ENCODE data around the gene ULK4.
"Not testable (repeated sequence)": the region's sequence is repeated elsewhere in the genome, so short reads cannot be mapped to it uniquely, and the experiment has no call there.

ULK4 gene

DNA sequence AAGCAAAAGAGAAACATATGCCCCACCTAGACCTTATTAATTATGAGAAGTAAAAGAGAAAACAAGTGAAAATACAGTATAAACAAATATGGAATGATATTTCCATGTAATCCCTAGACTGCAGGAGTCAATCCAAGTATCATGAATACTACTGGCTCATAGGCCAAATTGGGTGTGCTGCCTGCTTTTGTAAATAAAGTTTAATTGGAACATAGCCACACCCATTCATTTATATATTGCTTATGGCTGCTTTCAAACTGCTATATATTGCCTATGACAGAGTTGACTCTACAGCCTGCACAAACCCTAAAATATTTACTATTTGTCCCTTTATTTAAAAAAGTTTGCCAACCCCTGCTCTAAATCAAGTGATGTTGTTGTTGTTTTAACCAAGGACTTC lies 5.3 kb downstream of the ULK4 start:
- DNase-seq: no peak

DNA sequence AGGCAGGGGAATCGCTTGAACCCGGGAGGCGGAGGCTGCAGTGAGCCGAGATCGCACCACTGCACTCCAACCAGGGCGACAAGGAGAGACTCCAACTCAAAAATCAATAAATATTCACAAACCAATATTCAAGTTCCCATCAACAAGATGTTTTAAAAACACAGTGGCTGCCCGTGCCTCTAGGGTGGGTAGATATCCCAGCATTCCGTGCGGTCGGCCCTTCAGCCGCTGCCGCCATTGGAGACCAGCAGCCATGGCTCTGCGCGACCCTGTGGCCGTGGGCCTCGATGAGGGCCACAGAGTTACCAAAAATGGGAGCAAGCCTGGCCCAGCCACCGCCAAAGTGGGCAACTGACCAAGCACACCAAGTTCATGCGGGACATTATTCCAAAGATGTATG lies 6.7 kb downstream of the ULK4 start:
- no peak for DNase-seq

DNA sequence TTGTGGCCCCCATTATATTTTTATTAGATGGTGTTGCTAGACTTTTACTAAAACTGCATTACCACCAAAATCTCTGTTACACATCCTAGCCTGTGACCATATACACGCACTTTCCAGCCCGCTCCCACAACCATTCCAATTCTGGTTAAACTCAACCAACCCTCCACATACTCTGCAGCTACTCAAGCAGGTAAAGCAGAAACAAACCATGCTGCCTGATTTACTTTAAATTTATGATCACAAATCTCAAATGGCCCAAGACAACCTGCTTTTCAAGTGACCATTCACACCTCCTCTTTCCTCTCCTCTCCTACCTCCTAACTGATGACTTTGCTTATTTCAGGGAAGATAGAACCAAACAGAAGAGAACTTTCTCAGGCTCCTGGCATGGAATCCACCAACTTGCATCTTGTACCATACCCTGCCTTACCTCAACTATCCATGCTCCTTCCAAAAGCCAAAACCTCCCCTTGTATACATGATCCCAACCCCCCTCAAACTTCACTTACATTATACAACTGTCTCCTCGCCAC lies 18.5 kb downstream of the ULK4 start:
- DNase-seq: no peak

DNA sequence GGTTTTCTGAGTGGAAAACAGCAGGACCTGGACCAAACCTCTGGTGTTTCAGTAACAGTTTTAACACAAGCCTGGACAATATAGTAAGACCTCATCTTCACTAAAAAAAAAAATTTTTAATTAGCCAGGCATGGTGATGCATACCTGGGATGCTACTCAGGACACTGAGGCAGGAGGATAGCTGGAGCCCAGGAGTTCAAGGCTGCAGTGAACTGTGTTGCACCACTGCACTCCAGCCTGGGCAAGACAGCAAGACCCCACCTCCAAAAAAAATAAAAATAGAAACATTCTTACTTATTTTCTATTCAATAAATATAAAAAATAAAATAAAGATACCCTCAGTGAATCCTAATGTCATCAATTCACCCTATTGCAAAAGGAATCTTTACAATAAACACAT lies 21.5 kb downstream of the ULK4 start:
- DNase-seq: no peak

DNA sequence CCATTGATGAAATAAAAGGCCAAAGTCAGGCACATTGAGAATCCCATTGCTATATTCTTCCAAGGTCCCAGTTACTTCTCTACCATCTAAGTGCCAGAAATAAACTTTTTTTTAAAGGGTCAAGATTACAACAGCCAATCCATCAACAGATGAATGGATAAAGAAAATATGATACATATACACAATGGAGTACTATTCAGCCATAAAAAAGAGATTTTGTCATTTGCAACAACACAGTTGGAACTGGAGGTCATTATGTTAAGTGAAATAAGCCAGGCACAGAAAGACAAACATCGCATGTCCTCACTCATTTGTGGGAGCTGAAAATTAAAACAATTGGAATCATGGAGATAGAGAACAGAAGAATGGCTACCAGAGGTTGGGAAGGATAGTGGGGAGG lies 25.5 kb downstream of the ULK4 start:
- DNase-seq: no peak

DNA sequence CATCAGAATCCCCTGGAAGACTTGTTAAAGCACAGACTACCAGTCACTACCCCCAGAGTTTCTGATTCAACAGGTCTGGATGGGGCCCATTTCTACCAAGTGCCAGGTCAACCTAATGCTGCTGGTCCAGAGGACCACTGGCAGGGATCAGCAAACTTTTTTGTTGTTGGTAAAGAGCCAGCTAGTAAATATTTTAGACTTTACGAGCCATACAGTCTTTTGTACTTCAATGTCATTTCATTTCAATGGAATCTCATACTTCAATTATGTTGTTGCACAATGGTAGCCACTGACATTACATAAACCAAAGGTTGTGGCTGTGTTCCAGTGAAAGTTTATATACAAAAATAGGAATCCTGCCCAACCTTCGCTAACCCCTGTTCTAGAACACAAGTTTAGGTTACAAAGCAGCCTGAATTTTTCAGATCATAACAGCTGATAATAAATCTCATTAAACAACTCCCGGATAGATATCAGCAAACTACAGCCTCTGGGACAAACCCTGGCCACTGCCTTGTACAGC lies 28.7 kb downstream of the ULK4 start:
- no peak for DNase-seq

DNA sequence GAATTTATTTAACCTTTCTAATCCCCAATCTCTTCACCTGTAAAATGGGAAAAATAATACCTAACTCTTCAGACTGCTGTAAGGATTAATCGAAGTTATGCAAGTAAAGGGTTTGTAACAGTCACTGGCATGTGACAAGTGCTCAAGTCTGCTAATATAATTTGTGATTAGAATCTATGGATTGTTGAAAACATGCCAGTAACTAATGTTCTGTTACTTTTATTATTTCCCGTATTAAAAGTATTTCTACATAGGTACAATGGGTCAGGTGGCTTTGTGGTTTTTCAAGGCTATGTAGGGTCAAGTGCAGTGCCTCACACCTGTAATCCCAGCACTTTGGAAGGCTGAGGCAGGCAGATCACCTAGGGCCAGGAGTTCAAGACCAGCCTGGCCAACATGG lies 29.4 kb downstream of the ULK4 start:
- no peak for DNase-seq

DNA sequence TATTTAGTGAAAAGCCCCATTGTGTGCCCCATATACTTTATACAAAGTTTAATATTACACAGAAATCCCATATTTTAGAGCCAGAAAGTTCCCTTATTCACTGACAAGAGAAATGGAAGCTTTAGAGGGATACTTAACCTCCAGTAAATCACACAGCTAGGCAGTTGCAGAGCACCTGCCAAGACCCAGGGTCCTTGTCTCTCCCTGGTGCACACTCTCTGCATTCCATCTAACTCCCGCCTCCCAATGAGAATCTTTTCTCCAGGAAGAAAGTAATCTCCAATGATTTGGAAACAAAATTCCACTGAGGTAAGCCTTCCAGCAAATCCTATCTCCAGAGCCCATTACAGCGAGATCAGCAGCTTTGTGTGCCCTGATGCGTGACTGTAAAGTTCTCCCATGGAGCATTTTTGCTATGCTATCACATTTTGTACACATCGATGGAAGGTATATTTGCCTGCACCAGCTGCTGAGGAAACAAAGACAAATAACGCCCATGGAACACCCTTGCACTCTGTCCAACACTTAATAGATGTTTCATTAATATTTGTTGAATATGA lies 41.4 kb downstream of the ULK4 start:
- DNase-seq: no peak

DNA sequence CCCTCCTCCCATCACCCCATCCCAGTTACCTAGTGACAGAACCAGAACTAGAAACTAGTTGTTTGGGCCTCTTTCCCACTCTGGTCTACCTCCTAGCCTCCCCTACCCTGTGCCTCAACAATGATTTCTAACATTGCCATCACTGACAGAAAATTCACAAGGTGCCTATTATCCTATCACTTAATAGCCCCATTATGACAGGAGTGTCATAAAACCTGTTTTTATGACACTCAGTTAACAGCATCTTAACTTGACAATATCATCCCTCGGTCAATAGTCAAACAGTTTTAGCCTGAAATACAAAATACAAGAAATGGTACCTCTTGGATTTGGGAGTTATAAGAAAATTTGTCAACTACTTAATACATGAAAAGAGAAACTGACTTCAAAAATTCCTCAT lies 46.5 kb downstream of the ULK4 start:
- no peak for DNase-seq

DNA sequence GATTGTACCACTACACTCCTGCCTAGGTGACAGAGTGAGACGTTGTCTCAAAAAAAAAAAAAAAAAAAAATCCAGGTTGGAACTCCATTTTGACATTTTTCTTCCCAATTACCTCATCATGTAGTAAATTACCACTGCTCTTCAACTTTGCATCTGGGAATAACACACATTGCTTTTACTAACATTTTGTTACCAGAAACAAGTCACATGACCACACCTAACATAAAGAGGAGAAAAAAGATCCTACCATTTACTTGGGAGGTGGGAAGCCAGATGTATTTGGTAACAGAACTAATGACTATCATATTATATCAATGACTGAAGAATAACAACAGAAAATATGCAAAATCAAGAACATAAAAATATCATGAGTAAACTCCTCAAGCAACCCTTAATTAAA lies 49.6 kb downstream of the ULK4 start:
- DNase-seq: no peak

DNA sequence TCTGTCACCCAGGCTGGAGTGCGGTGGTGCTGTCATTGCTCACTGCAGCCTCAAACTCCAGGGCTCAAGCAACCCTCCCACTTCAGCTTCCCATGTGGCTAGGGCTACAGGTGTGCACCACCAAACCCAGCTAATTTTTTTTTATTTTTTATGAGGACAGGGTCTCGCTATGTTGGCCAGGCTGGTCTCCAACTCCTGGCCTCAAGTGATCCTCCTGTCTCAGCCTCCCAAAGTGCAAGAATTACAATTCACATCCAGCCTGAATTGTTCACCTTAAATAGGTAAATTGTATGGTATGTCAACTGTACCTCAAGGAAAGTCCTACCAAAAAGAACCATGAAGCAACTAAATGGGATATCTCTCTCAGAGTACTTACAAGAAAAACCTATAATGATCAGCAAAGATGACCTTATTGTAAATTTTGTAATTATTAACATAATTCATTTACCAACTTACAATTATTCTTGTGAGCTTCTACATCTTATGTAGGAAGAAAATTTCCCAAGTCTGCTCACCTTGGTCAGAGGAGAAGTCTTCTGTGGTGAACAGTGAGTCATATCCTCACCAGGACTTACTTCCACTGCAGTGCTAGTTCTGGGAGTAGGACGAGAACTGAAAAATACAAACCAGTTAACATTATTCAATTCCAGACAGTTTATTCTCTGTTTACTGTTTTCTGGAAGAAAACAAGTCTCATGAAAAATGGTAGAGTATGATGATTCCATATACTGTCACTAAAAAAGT lies 54.4 kb downstream of the ULK4 start:
- DNase-seq: no peak

DNA sequence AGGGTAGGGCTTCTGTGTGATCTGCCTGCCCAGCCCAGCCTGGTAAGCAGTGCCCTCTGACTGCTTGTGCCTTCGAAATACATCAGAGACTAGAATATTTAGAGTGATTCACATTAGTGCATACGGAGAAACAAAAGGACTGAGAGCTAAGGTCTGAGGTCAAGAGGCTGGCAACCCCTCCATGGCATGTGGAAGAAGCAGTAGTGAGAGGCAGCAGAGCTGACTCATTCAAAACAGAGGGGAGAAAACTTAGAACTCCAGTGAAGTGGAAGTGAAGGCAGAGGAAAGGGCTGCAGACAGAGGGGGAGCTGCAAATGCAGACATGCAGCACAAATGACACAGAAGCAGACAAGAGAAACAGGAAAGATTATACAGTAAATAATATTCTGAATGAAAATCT lies 61.6 kb downstream of the ULK4 start:
- DNase-seq: no peak

DNA sequence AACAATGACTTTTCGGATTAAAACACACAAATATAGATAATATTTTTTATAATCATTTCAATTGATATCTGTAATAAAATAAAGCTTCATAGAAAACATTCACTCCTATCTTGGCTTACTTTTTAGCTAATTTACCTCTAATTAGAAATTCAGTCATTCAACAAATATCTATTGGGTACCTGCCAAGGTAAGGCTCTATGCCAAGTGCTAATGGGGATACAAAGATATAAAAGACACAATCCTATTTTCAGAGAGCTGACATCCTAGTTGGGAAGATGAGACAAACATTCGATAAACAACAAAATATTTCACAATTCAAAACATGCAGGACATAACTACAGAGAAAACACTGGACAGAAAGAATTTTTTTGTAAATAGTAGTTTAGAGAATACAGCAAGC lies 63.3 kb downstream of the ULK4 start:
- peak in 1 of 2 experiments; percentile 25 for DNase-seq

DNA sequence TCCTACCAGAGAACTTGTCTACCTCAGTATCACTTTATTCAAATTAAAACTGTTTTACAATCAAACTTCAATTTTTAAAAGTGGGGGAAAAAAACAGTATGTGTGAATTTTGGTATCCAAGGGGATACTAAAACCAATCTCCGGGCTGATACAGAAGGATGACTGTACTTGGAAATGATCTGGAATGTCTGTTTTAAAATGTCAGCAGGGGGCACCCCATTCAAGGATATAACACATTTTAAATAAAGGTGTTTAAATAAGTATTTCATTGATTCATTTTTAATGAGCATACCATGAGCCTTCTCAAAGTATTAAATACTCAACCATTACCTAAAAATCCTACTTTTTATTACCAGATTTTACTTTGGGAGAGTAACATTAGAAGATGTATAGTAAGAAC lies 67.9 kb downstream of the ULK4 start:
- no peak for DNase-seq

DNA sequence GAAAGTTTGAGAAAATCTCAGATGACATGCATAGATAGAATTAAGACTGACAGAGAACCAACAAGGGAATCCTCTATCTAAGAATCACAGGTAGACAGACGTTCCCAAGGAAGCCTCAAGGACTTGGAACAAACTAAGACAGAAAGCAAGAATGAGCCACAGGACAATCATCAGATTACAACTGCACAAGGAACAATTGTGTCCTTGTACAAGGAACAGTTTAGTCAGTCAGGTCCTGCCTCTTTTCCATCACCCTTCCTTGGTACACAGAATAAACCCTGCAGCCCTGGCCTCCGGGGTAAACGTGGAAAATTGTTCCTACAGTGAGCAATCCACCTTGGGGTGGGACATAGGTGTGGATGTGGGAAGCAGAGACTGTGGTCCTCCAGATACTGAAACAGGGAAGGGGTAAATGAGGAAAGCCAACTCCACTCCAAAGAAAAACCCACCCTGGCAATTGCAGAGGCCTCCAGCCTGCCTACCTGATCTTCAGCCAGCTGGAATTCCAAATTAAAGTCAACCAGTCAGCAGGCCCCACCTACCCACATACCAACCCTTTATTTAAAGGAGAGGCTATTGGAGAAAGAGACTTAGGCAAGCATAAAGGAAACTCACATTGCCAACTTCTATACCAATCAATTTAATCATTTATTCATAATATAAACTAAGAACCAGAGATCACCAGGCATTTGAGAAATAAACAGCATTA lies 73.4 kb downstream of the ULK4 start:
- no peak for DNase-seq

DNA sequence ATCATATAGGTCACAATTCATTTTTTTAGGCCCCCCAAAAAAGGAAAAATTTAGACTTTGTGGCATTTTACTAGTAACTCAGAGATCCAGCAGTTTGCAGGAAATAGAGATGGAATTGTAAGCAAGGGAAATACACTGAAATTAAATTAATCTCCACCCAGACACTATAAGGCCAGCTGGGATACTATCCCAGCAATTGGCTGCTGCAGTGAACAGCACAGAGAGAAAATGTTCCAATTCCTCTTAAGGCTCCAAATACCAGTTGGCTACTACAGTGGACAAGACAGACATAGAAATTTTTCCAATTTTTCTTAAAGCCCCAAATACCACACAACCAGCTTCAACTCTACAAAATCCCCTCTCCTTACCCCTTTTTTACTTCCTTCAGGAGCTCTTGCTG lies 78.9 kb downstream of the ULK4 start:
- DNase-seq: no peak

DNA sequence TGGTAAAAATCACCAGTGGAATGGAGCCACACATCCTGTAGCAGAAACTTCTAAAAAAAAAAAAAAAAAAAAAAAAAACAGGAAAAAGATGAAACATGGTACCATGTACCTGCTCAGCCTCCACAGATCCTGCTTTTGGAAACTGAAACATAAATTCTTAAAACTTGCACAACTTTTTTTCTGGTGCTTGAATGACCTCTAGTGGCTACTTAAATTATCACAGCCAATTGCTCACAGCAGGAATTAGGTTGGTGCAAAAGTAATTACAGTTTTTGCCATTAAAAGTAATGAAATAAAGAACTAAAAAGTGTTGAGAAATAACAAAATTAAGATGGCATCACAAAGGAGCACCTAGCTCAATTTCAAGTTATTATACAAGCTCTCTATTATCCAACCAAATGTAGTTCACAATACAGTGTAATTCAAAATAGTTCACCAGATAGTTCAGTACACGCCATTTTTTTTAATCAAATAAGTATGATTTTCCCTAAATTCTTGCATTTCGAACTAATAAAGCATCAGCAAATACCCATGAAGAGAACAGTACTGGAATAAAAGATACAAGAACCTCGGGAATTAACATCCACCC lies 80.6 kb downstream of the ULK4 start:
- peak in 1 of 2 experiments; percentile 8 for DNase-seq

DNA sequence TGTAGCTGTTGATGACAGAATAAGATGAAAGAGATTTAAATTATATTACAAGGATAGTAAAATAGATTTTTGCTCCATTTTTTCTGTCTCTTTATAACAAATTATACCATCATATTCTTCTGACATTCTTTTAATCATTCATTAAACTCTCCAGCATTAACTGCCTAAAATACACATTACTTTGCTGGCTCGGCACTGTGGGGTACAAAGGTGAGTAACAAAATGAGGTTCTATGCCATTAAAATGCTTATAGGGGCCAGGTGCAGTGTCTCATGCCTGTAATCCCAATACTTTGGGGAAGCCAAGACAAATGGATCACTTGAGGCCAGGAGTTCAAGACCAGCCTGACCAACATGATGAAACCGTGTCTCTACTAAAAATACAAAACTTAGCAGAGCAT lies 81.5 kb downstream of the ULK4 start:
- DNase-seq: no peak

DNA sequence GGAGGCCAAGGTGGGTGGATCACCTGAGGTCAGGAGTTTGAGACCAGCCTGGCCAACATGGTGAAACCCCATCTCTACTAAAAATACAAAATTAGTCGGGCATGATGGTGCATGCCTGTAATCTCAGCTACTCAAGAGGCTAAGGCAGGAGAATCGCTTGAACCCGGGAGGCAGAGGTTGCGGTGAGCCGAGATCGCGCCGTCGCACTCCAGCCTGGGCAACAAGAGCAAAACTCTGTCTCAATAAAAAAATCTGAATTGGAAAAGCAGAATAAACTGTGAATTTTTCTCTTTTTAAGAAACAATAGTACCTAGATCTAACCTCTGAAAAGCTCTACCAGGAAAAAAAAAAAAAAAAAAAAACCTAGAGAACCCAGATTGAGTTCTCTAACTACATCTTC lies 84.2 kb downstream of the ULK4 start:
- DNase-seq: not testable (repeated sequence)

DNA sequence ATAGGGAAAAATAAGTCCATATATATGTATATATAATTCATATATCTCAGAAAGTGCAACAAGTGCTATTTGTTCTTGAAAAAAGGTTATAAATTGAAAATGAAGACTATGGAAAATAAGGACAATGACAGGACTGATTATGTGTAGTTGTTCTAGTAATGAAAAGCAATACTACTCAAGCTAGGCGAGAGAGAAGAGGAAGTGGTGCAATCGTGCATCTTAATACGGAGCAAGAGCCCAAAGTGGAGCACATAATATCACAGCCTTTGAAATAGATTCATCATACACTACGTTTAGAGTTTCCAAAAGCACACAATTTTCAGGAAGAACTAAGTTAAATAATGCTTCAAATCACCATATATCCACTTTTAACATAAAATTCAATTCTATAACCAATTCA lies 87.9 kb downstream of the ULK4 start:
- no peak for DNase-seq

DNA sequence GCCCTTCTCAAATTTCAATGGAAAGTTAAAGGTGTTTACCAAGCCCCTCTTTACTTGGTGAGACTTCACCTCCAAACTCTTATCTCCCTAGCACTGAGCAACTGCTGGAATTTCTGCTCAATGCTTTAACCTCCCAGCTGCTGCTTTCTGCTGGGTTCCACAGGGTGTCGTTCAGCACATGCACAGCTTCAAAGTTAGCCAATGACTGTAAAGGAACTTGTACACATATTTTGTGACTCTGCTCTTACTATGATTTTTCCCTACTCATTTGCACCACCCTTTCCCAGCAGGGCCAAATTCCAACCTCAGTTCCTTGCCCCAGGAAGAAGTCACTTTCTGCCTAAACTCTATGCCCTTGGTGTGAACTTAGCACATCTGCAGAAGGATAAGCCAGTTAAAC lies 89.7 kb downstream of the ULK4 start:
- DNase-seq: no peak

DNA sequence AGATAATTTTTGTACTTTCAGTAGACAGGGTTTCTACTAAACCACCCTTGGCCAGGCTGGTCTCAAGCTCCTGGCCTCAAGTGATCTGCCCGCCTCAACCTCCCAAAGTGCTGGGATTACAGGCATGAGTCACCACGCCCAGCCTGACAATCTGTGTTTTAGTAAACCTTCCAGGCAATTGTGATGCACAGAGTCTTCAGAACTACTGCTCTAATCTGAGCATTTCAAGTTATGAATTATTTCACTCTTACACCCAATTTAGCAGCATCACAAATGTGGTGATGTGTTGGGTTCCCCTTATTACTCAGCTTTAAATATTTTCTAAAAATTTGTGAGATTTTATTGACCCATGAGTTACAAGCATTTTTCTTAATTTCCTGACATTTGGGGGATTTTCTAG lies 94.4 kb downstream of the ULK4 start:
- no peak for DNase-seq

DNA sequence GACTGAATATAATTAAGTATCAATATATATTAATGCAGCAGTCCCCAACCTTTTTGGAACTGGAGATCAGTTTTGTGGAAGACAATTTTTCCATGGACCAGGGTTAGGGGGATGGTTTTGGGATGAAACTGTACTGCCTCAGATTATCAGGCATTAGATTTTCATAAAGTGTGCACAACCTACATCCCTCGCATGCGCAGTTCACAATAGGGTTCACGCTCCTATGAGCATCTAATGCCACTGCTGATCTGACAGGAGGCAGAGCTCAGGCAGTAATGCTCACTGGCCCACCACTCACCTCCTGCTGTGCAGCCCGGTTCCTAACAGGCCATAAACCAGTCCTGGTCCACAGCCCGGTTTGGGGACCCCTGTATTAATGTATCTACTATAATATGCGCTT lies 95.6 kb downstream of the ULK4 start:
- DNase-seq: no peak

DNA sequence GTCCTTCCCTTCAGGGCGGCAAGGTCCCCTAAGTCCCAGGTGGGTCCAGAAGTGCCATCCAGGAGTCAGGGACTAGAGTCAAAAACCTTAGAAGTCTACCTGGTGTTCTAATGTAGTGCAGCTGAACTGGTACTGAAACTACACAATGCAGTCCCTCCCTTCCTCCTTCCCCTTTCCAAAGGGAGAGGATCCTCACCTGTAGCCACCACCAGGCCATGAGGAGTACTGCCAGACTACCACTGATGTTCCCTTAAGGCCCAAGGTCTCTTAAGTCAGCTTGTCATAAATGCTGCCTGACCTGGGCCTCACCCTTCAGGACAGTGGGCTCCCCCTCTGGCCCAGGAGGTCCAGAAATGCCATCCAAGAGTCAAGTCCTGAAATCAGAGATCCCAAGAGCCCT lies 98.9 kb downstream of the ULK4 start:
- DNase-seq: no peak

Data from NCI-H1930 (cell line).